ENCODE data around the gene TCF21.

The TCF21 gene

GRCh38 chr6:133871131-133871530 lies 17.8 kb upstream of the TCF21 start:
- FAIRE-seq (no peak), DNase-seq (ENCODE audit: insufficient read length, low spot score) (no peak)
- TF ChIP-seq CTCF (IDR thresholded peaks at IDR 0.05; ENCODE audit: insufficient read depth, missing control alignments): no peak

DNA sequence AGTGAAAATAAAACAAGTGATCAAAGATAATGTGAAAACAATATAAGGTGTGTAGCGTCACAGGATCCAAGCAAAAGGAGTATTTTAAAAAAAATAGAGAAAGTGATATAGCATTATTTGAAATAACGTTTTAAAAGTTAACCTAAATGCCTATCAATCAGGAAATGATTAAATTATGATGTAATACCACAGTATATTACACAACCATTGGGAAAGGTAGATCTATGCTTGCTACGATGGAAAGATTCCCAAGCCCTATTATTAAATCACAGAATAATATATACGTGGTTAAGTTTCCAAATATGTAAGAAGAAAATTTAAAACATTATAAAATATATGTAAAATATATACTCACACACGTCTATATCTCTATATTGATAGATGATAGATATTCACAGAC lies 15.4 kb upstream of the TCF21 start:
- FAIRE-seq (no peak), DNase-seq (ENCODE audit: insufficient read length, low spot score) (no peak)
- TF ChIP-seq CTCF (IDR thresholded peaks at IDR 0.05; ENCODE audit: insufficient read depth, missing control alignments): no peak

DNA sequence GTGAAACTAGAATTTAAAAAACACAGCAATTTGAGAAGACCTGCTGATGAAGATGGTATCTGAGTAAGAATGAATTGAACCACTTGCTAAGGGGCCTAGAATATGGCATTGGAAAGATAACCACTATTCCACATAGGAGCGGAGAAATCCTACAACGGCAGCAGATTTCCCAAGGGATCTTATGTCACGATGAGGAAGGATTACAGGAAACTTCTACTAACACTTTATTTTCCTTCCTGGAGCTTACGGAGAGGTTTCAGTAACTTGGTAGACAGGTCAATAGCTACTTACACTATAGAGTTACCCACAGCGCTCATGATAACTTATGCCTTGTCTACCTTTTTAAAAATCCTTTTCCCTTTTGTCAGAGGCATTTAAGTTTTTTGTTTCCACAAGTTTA lies 11.8 kb upstream of the TCF21 start:
- FAIRE-seq (no peak), DNase-seq (ENCODE audit: insufficient read length, low spot score) (no peak)
- no peak for TF ChIP-seq CTCF (IDR thresholded peaks at IDR 0.05; ENCODE audit: insufficient read depth, missing control alignments)

DNA sequence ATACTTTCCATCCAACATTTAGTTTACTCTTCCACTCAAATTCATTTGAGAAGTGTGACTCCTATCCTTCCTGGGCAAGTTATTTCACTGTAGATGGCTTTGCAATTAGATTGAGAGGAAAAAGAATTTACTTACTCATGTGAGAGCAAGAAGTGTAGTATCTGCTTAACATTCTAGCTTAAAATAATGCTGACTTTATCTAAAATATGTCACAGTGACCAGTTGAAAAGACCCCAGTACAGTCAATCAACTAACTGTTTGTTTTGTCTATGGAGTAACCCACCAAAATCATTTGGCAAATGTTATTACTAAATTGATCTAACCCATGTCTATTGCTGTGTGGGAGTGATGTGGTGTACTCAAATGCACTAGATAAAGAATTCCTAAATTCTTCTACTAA lies 8.9 kb upstream of the TCF21 start:
- no peak for TF ChIP-seq CTCF (IDR thresholded peaks at IDR 0.05; ENCODE audit: insufficient read depth, missing control alignments)
- FAIRE-seq (no peak), DNase-seq (ENCODE audit: insufficient read length, low spot score) (no peak)

DNA sequence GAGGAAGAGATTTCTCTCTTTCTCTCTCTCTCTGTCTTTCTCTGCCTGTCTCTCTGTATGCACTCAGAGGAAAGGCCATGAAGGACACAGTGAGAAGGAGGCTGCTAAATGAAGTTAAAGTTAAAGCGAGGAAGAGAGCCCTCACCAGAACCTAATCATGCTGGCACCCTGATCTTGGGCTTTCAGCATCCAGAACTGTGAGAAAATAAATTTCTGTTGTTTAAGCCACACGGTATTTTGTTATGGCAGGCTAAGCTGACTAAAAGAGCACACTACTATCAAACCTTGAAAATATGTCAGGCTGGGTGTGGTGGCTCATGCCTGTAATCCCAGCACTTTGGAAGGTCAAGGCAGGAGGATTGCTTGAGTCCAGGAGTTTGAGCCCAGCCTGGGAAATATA lies 8.0 kb upstream of the TCF21 start:
- FAIRE-seq (no peak), DNase-seq (ENCODE audit: insufficient read length, low spot score) (no peak)
- no peak for TF ChIP-seq CTCF (IDR thresholded peaks at IDR 0.05; ENCODE audit: insufficient read depth, missing control alignments)

- TF ChIP-seq CTCF (IDR thresholded peaks at IDR 0.05; ENCODE audit: insufficient read depth, missing control alignments): no peak
- no peak for FAIRE-seq
- no peak for DNase-seq (ENCODE audit: insufficient read length, low spot score)
Measured at GRCh38 chr6:133886104-133886775, 2.7 kb upstream of the TCF21 start.

DNA sequence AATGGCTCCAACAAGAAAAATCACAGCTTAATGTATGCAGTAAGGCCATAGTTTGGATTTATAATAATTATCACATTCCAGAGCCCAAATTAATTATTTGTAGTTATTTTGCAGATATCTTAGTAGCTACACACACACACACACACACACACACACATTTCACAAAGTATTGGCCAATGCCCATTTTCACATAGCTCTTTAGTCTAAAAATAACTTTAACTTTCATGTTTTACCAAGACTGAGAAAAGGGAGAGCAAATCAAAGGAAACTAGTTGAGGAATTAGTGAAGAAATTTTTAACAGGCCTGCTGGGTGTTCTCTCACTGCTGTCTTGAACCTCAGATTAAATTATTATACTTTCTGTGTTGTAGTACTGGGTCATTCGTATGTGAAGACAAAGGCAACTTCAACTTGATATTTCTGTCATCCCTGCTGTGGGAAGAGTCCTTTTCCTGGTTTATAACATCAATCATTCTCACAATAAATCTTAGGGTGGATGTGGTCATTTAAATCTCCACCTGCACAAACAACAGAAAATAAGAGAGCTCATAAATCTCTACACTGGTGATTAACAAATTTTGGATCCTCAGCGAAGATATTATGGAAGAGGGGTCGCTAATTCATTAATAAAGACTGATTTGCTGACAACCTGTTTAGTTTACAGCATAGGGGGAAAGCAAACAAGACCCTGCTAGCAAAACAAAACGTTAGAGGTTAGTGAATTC lies 1.6 kb upstream of the TCF21 start:
- DNase-seq (ENCODE audit: insufficient read length, low spot score): no peak
- no peak for FAIRE-seq
- TF ChIP-seq CTCF (IDR thresholded peaks at IDR 0.05; ENCODE audit: insufficient read depth, missing control alignments): no peak
